H1 (cell line): ENCODE measurements around the gene U2AF1L4. TPM values are rescaled to one million over a fixed set of nuclear protein-coding genes. Genes with fewer than 3 reads are reported as not detected.

Experiments
- CTCF ChIA-PET: fragments of 300-600 bp; sonication (Branson Sonifier 250); formaldehyde crosslinking; loops from one replicate; lab custom pipeline; 2021; ENCODE audit not compliant: partially characterized antibody; lab: Charles Lee
- POLR2A ChIA-PET: fragments of 300-600 bp; sonication (Branson Sonifier 250); formaldehyde crosslinking; loops from one replicate; lab custom pipeline; 2021; ENCODE audit warnings: inconsistent platforms; ENCODE audit not compliant: partially characterized antibody; lab: Charles Lee
- DNase-seq, 2 experiments: peaks; one replicate each; pipeline versions ENCODE4 v3.0.0 to v3.0.0-alpha.2; 2010 to 2022; ENCODE audit warnings: low spot score in 2 of 2, low read depth in 1 of 2, mixed read lengths in 1 of 2
- FAIRE-seq: peaks from 2 replicates; lab custom pipeline; 2011; peaks lifted over from hg19 to GRCh38; lab: Jason Lieb, UNC
- H2AFZ ChIP-seq: 2 replicates; pipeline ENCODE4 v1.8.1; 2012; ENCODE audit warnings: low read length, inconsistent platforms
- H2AK5ac ChIP-seq: 2 replicates; pipeline ENCODE4 v1.6.1; 2013; ENCODE audit warnings: low read depth, low read length
- H2BK120ac ChIP-seq: replicated peaks from 2 replicates; pipeline ENCODE3; 2013; ENCODE audit warnings: low read depth, low read length, inconsistent platforms
- H2BK12ac ChIP-seq: 2 replicates; pipeline ENCODE4 v1.6.1; 2013; ENCODE audit warnings: low read depth, low read length
- H2BK15ac ChIP-seq: 2 replicates; pipeline ENCODE4 v1.6.1; 2013; ENCODE audit warnings: low read length
- H2BK20ac ChIP-seq: 2 replicates; pipeline ENCODE4 v1.6.1; 2013; ENCODE audit warnings: low read length
- H2BK5ac ChIP-seq: 2 replicates; pipeline ENCODE4 v1.6.1; 2013; ENCODE audit warnings: low read depth, low read length
- H3K14ac ChIP-seq: 2 replicates; pipeline ENCODE4 v1.6.1; 2013; ENCODE audit warnings: inconsistent platforms; ENCODE audit not compliant: insufficient read length
- H3K18ac ChIP-seq: 2 replicates; pipeline ENCODE4 v1.6.1; 2013; ENCODE audit warnings: low read length; ENCODE audit errors: extremely low read depth
- H3K23ac ChIP-seq: 2 replicates; pipeline ENCODE4 v1.6.1; 2013; ENCODE audit warnings: inconsistent platforms; ENCODE audit not compliant: insufficient read length
- H3K23me2 ChIP-seq: 2 replicates; pipeline ENCODE4 v1.6.1; 2013; ENCODE audit warnings: low read depth, low read length
- H3K27ac ChIP-seq: 2 replicates; pipeline ENCODE4 v1.6.1; 2011; ENCODE audit warnings: low read depth, low read length, inconsistent platforms
- H3K27me3 ChIP-seq, 4 experiments: replicated peaks in 1 of 4; 1 replicate in 1 of 4; 2 replicates in 3 of 4; pipeline versions ENCODE4 v1.6.1 to v1.8.1; 2011 to 2013; ENCODE audit warnings: low read length in 3 of 4, mild to moderate bottlenecking in 3 of 4, inconsistent platforms in 2 of 4, mixed read lengths in 2 of 4, moderate library complexity in 1 of 4; ENCODE audit not compliant: control insufficient read depth in 3 of 4, insufficient read depth in 3 of 4; ENCODE audit errors: extremely low read depth in 1 of 4
- H3K36me3 ChIP-seq, 4 experiments: 2 replicates each; pipeline versions ENCODE4 v1.6.1 to v1.8.1; 2011 to 2013; ENCODE audit warnings: mild to moderate bottlenecking in 4 of 4, low read length in 3 of 4, moderate library complexity in 2 of 4, control low read depth in 1 of 4, inconsistent platforms in 1 of 4; ENCODE audit not compliant: insufficient read depth in 4 of 4, control insufficient read depth in 2 of 4
- H3K4ac ChIP-seq: replicated peaks from 2 replicates; pipeline ENCODE3; 2013; ENCODE audit warnings: low read length, low read depth, mixed read lengths, inconsistent platforms; ENCODE audit not compliant: insufficient read length
- H3K4me1 ChIP-seq, 4 experiments: replicated peaks in 1 of 4; 1 replicate in 1 of 4; 2 replicates in 3 of 4; pipeline versions ENCODE4 v1.6.1 to v1.8.1; 2011 to 2013; ENCODE audit warnings: low read length in 3 of 4, inconsistent platforms in 2 of 4, mixed read lengths in 1 of 4; ENCODE audit not compliant: insufficient read depth in 4 of 4, control insufficient read depth in 3 of 4
- H3K4me2 ChIP-seq, 2 experiments: 2 replicates each; pipeline versions ENCODE4 v1.6.1 to v1.8.1; 2011 to 2013; ENCODE audit warnings: low read depth in 2 of 2, low read length in 2 of 2, control low read depth in 1 of 2, inconsistent platforms in 1 of 2, mild to moderate bottlenecking in 1 of 2; ENCODE audit not compliant: insufficient read depth in 1 of 2
- H3K4me3 ChIP-seq, 4 experiments: fragments of 200-600, 300-600 bp in 1 of 4; sonication (generic), shearing (Covaris generic), sonication (Bioruptor Twin) in 1 of 4; 2 replicates each; pipeline versions ENCODE4 v1.5.1 to v1.8.1; 2011 to 2016; ENCODE audit warnings: low read length in 4 of 4, low read depth in 3 of 4, control low read depth in 2 of 4, inconsistent platforms in 2 of 4, mild to moderate bottlenecking in 2 of 4, mixed read lengths in 1 of 4, moderate library complexity in 1 of 4; ENCODE audit not compliant: insufficient read depth in 2 of 4; ENCODE audit errors: extremely low read depth in 1 of 4
- H3K56ac ChIP-seq: replicated peaks from 2 replicates; pipeline ENCODE3; 2013; ENCODE audit warnings: low read depth, mild to moderate bottlenecking, mixed read lengths, low read length, inconsistent platforms; ENCODE audit not compliant: insufficient read length
- H3K79me1 ChIP-seq: 2 replicates; pipeline ENCODE4 v1.6.1; 2013; ENCODE audit warnings: low read depth, low read length, control low read depth
- H3K79me2 ChIP-seq, 2 experiments: 2 replicates each; pipeline versions ENCODE4 v1.6.1 to v1.8.1; 2012 to 2013; ENCODE audit warnings: low read length in 2 of 2, mild to moderate bottlenecking in 2 of 2, inconsistent platforms in 1 of 2; ENCODE audit not compliant: insufficient read depth in 2 of 2, control insufficient read depth in 1 of 2
- H3K9ac ChIP-seq, 4 experiments: replicated peaks in 1 of 4; 1 replicate in 1 of 4; 2 replicates in 3 of 4; pipeline versions ENCODE4 v1.6.1 to v1.8.1; 2011 to 2013; ENCODE audit warnings: low read depth in 3 of 4, low read length in 3 of 4, control low read depth in 2 of 4, mild to moderate bottlenecking in 2 of 4, moderate library complexity in 2 of 4, inconsistent platforms in 1 of 4; ENCODE audit errors: extremely low read depth in 1 of 4
- H3K9me3 ChIP-seq, 2 experiments: 2 replicates each; pipeline versions ENCODE4 v1.6.1 to v1.8.1; 2012 to 2013; ENCODE audit warnings: mild to moderate bottlenecking in 2 of 2, moderate library complexity in 2 of 2, control low read depth in 1 of 2, inconsistent platforms in 1 of 2, low read depth in 1 of 2, low read length in 1 of 2, mixed read lengths in 1 of 2; ENCODE audit not compliant: insufficient read depth in 2 of 2
- H4K20me1 ChIP-seq, 2 experiments: replicated peaks in 1 of 2; 2 replicates each; pipeline versions ENCODE3 to v1.8.1; 2011 to 2013; ENCODE audit warnings: inconsistent platforms in 2 of 2, low read length in 2 of 2, mild to moderate bottlenecking in 1 of 2; ENCODE audit not compliant: insufficient read depth in 2 of 2, control insufficient read depth in 1 of 2
- H4K5ac ChIP-seq: 2 replicates; pipeline ENCODE4 v1.6.1; 2013; ENCODE audit warnings: low read length, low read depth, mixed read lengths, inconsistent platforms; ENCODE audit not compliant: insufficient read length
- H4K8ac ChIP-seq: 2 replicates; pipeline ENCODE4 v1.8.0; 2013; ENCODE audit warnings: mild to moderate bottlenecking, moderate library complexity, low read length, inconsistent platforms; ENCODE audit not compliant: insufficient read depth; ENCODE audit errors: extremely low read depth
- H4K91ac ChIP-seq: replicated peaks from 2 replicates; pipeline ENCODE3; 2013; ENCODE audit warnings: low read length, mixed read lengths, inconsistent platforms; ENCODE audit not compliant: insufficient read length
- ASH2L ChIP-seq: fragments of 200-600, 300-600 bp; sonication (generic); IDR thresholded peaks from one replicate; pipeline ENCODE4 v1.7.1; 2017; ENCODE audit warnings: low read length
- EGR1 ChIP-seq: IDR thresholded peaks from 2 replicates; pipeline ENCODE4 v1.6.1; 2011; ENCODE audit warnings: low read depth, low read length, borderline replicate concordance
- EZH2 ChIP-seq: fragments of 200-600 bp; sonication (generic); IDR thresholded peaks from 2 replicates; pipeline ENCODE4 v1.7.1; 2012; ENCODE audit warnings: low read depth, mild to moderate bottlenecking, moderate library complexity, low read length, inconsistent platforms; ENCODE audit not compliant: severe bottlenecking
- KDM4A ChIP-seq: IDR thresholded peaks from one replicate; pipeline ENCODE4 v1.7.1; 2012; ENCODE audit warnings: low read depth, mild to moderate bottlenecking, moderate library complexity, low read length, inconsistent platforms; ENCODE audit not compliant: severe bottlenecking
- MAFK ChIP-seq: IDR thresholded peaks from 2 replicates; pipeline ENCODE4 v1.6.1; 2012; ENCODE audit warnings: low read depth, mild to moderate bottlenecking, improper control_type of control experiment, low read length
- NANOG ChIP-seq: IDR thresholded peaks from 2 replicates; pipeline ENCODE4 v1.6.1; 2011; ENCODE audit warnings: low read length, low read depth, mild to moderate bottlenecking, inconsistent platforms; ENCODE audit not compliant: insufficient read depth, poor library complexity, severe bottlenecking
- NRF1 ChIP-seq: IDR thresholded peaks from 2 replicates; pipeline ENCODE4 v1.6.1; 2011; ENCODE audit warnings: mild to moderate bottlenecking, low read depth, low read length, improper control_type of control experiment
- POU5F1 ChIP-seq: IDR thresholded peaks from 2 replicates; pipeline ENCODE4 v1.6.1; 2011; ENCODE audit warnings: low read depth, mild to moderate bottlenecking, low read length, moderate library complexity
- RBBP5 ChIP-seq: IDR thresholded peaks from 2 replicates; pipeline ENCODE4 v1.7.1; 2012; ENCODE audit warnings: low read depth, mild to moderate bottlenecking, inconsistent platforms, low read length, moderate library complexity, borderline replicate concordance
- RFX5 ChIP-seq: IDR thresholded peaks from 2 replicates; pipeline ENCODE4 v1.6.1; 2011; ENCODE audit warnings: low read depth, low read length, improper control_type of control experiment, borderline replicate concordance
- SUZ12 ChIP-seq: fragments of 200-600 bp; sonication (generic); IDR thresholded peaks from 2 replicates; pipeline ENCODE4 v1.6.1; 2012; ENCODE audit warnings: mild to moderate bottlenecking, inconsistent platforms, low read length, moderate library complexity, mixed read lengths
- WGBS, 2 experiments: shearing (Covaris generic) in 1 of 2; methylation state at CpG; one replicate each; pipeline versions ENCODE4 v1.1.6 to v1.1.7; 2013 to 2015; ENCODE audit warnings: low lambda C conversion rate in 2 of 2, mixed read lengths in 2 of 2, inconsistent platforms in 1 of 2, low coverage in 1 of 2, missing lambda C conversion rate in 1 of 2; ENCODE audit not compliant: insufficient replicate concordance in 2 of 2, insufficient coverage in 1 of 2, insufficient read length in 1 of 2; ENCODE audit errors: extremely low coverage in 1 of 2, missing lambda C conversion rate in 1 of 2; 5-methylcytosine and 5-hydroxymethylcytosine counted together
- polyA plus RNA-seq, 7 experiments: library from polyadenylated mRNA; depleted of rRNA in 3 of 7; stranded (reverse) in 5 of 7; unstranded in 2 of 7; fragments of >200 nt in 5 of 7; fragments of 200-250 nt in 2 of 7; gene quantifications; 1 replicate in 5 of 7; 2 replicates in 1 of 7; 4 replicates in 1 of 7; pipeline versions ENCODE4 v1.2.1 to v1.2.3, GENCODE V29; 2011 to 2013; ENCODE audit warnings: missing spikeins in 2 of 7, mixed read lengths in 2 of 7
- total RNA-seq: library from RNA; stranded (reverse); fragmentation: NEBNext Ultra II Directional; extraction: Animal tissue kit (Norgen Biotek cat#: 25700); gene quantifications from 2 replicates; pipeline ENCODE4 v1.2.1, GENCODE V29; 2021

The U2AF1L4 gene
- total and polyA plus RNA-seq, 2 of the 8 experiments (the other 6 are each of a cell fraction or from before 2014, with no cell fraction given): 15.1 to 32.7 TPM

GRCh38 chr19:35738887-35739229, 6.4 kb downstream of the U2AF1L4 start:
- Histone ChIP-seq H4K91ac (no peak overlapping the region), H3K4me1 (peaks cover 0 to 3% (median 0%) of the 10 kb centered on the region in 4 experiments; a peak in 2 of 7 replicates), H2AFZ (no peak overlapping the region), H3K14ac (no peak overlapping the region), H3K79me2 (no peaks in the 10 kb centered on the region), H4K5ac (no peak overlapping the region), H3K27me3 (no peaks in the 10 kb centered on the region), H3K4me2 (no peak overlapping the region; a peak in 1 of 4 replicates), H3K4ac (no peak overlapping the region), H2BK120ac (no peak overlapping the region), H3K79me1 (no peaks in the 10 kb centered on the region; the same call in 1 of the 2 replicates), H3K56ac (no peak overlapping the region), H3K18ac (no peak overlapping the region), H4K20me1 (peaks cover 0 to 14% of the 10 kb centered on the region in 2 experiments), H3K4me3 (no peak overlapping the region), H3K23me2 (peaks cover 10% of the 10 kb centered on the region; the same call in 1 of the 2 replicates), H3K9me3 (no peaks in the 10 kb centered on the region), H2BK5ac (no peak overlapping the region), H2AK5ac (no peak overlapping the region), H3K27ac (no peak overlapping the region), H2BK12ac (no peak overlapping the region), H3K36me3 (peaks cover 11 to 32% (median 18%) of the 10 kb centered on the region in 4 experiments; a peak in 6 of 8 replicates), H4K8ac (no peak overlapping the region), H2BK20ac (no peak overlapping the region), H3K23ac (no peak overlapping the region), H3K9ac (no peak overlapping the region), H2BK15ac (no peak overlapping the region)
- FAIRE-seq (no peak), DNase-seq (no peak)
- 92% methylated on average over 2 of the region's 2 CpGs; no CpG with 5 or more reads in 1 of the 2 experiments for WGBS, 2 experiments
- ChIA-PET POLR2A (interaction anchor here (1.9 to 7.6 kb wide), 9 partner anchors 8 to 131 kb away, joined by 5 to 54 read pairs (median 12); partner anchors contain the start of genes HSPB6 and LIN37), CTCF (interaction anchor here (1.4 to 8.9 kb wide), 2 partner anchors 15 to 44 kb away, joined by 5 to 80 read pairs; no protein-coding TSS in a partner anchor)
- TF ChIP-seq NANOG: no peak
- no peak for TF ChIP-seq ASH2L
- TF ChIP-seq EZH2: no peak
- no peak for TF ChIP-seq RFX5
- no peak for TF ChIP-seq MAFK
- TF ChIP-seq EGR1: no peak
- no peak for TF ChIP-seq SUZ12
- TF ChIP-seq RBBP5: no peak
- no peak for TF ChIP-seq NRF1
- no peak for TF ChIP-seq POU5F1
- TF ChIP-seq KDM4A: no peak
